ENCODE measurements around the gene TPPP. TPM values are rescaled to one million over a fixed set of nuclear protein-coding genes. Genes with fewer than 3 reads are reported as not detected.

TPPP gene
- total and polyA plus RNA-seq, 9 donors: 3.6 to 14.2 (median 7.0) TPM

DNA sequence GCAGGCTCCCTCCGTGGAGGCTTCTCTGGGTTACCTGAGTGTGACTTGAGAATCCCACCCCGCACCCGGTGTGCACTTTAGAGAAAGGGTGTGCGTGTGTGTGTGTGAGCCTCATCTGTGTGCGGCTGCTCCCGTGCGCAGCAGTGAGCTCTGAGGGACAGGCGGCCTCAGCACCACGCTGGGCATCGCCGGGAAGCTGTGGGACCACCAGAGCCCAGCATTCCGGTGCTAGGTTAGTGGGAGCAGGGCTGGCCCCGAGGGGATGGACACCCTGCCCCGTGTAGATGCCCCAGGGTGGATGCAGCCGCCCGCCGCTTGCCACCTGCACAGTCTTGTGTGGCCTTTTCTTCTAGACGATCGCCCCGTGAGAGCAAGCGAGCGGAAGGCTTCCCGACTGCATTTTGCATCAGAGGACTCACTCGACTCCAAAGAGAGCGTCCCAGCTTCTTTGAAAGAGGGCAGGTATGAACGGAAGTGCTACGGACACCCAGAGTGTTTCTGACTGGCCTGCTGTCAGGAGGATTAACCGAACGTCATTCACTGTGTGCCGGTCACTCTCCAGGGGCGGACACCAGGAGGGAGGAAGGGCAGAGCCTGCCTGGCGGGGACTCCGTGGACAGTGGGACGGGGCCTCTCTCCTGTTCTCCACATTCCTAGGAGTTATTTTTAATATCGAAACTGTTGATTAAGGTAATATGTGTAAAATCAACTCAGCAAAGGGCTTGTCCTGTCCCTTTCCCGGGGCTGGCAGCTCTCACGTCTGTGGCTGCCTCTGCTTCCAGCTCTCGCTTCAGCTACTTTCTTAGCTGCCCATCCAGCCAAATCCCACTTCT lies 68.8 kb downstream of the TPPP start:
- Histone ChIP-seq H3K9me3 (replicated peaks; ENCODE audit: control insufficient read depth, low read depth, low read length) (no peaks in the 10 kb centered on the region), H3K4me3 (ENCODE audit: low read length) (no peak overlapping the region), H3K27me3 (ENCODE audit: control insufficient read depth, insufficient read depth, low read length) (no peaks in the 10 kb centered on the region), H3K27ac (ENCODE audit: low read length) (no peak overlapping the region), H3K4me1 (ENCODE audit: control insufficient read depth, insufficient read depth, low read length) (no peaks in the 10 kb centered on the region), H3K36me3 (ENCODE audit: control insufficient read depth, insufficient read depth, low read length) (peaks cover 52% of the 10 kb centered on the region)
- DNase-seq: no peak
- WGBS (ENCODE audit: insufficient coverage): 88% methylated on average over 35 of the region's 38 CpGs

DNA sequence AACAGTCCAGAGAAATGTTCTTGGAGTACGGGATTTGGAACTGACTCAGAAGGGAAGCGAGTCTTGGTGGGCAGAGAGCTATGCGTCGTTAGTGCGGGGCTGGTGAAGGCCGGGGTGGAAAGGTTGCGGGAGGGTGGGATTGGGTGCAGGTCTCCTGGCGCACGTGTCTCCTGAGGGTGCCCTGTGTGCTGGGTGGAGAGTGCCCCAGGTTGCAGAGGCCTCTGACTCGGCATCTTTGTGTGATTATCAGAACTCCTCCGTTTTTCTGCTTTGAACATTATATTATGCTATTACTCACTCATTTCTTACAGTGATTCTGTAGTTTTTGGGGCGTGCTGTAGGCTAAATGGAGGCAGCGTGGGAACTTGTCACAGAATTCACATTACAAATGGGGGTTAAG lies 69.6 kb downstream of the TPPP start:
- Histone ChIP-seq H3K27ac (ENCODE audit: low read length) (no peak overlapping the region), H3K4me3 (ENCODE audit: low read length) (no peak overlapping the region), H3K9me3 (replicated peaks; ENCODE audit: control insufficient read depth, low read depth, low read length) (no peaks in the 10 kb centered on the region), H3K36me3 (ENCODE audit: control insufficient read depth, insufficient read depth, low read length) (peaks cover 56% of the 10 kb centered on the region), H3K27me3 (ENCODE audit: control insufficient read depth, insufficient read depth, low read length) (no peaks in the 10 kb centered on the region), H3K4me1 (ENCODE audit: control insufficient read depth, insufficient read depth, low read length) (no peaks in the 10 kb centered on the region)
- no peak for DNase-seq
- WGBS (ENCODE audit: insufficient coverage): 88% methylated on average over 4 of the region's 13 CpGs

DNA sequence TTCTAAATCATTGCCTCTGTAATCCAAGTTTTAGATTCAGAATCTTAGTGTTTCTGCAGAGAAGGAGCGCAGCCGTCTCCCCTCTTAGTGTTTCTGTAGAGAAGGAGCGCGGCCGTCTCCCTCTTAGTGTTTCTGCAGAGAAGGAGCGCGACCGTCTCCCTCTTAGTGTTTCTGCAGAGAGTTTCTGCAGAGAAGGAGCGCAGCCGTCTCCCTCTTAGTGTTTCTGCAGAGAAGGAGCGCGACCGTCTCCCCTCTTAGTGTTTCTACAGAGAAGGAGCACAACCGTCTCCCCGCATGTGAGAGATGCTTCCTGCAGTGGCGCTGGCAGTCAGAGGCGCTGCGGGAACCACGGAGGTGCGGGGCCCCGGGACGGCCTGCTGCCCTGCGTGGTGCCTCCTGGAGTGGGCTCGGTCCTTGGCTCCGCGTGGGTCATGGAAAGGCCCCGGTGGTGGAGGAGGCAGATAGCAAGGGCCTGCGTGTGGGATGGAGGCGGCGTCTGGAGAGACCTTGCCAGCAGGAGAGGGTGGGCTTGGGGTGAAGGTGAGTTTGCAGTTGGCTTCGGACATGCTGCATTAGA lies 70.1 kb downstream of the TPPP start:
- no peak overlapping the region for H3K4me3 ChIP-seq (ENCODE audit: low read length)
- 94% methylated on average over 26 of the region's 31 CpGs for WGBS (ENCODE audit: insufficient coverage)
- H3K36me3 ChIP-seq (ENCODE audit: control insufficient read depth, insufficient read depth, low read length): peaks cover 53% of the 10 kb centered on the region
- H3K9me3 ChIP-seq (replicated peaks; ENCODE audit: control insufficient read depth, low read depth, low read length): no peaks in the 10 kb centered on the region
- no peaks in the 10 kb centered on the region for H3K27me3 ChIP-seq (ENCODE audit: control insufficient read depth, insufficient read depth, low read length)
- DNase-seq: no peak
- H3K4me1 ChIP-seq (ENCODE audit: control insufficient read depth, insufficient read depth, low read length): no peaks in the 10 kb centered on the region
- H3K27ac ChIP-seq (ENCODE audit: low read length): no peak overlapping the region

DNA sequence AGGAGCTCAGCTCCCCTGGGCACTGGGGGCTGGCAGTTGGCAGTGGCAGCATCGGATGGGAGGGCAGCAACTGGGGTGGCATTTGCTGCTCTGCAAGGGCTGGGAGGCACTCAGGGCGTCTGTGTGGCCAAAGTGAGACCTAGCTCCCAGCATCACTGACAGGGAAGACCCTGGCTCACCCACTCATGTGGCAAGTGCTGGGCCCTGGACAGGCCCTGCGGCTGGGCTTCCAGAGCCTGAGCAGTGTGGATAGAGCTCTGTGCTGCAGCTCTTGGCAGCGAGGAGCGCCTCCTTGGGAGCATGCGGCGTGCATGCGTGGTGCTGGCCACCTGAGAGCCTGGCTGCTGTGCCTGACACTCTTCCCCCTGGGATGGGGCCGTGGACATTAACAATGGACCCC lies 70.8 kb downstream of the TPPP start:
- Histone ChIP-seq H3K9me3 (replicated peaks; ENCODE audit: control insufficient read depth, low read depth, low read length) (no peaks in the 10 kb centered on the region), H3K36me3 (ENCODE audit: control insufficient read depth, insufficient read depth, low read length) (peaks cover 50% of the 10 kb centered on the region), H3K27ac (ENCODE audit: low read length) (no peak overlapping the region), H3K4me1 (ENCODE audit: control insufficient read depth, insufficient read depth, low read length) (no peaks in the 10 kb centered on the region), H3K27me3 (ENCODE audit: control insufficient read depth, insufficient read depth, low read length) (no peaks in the 10 kb centered on the region), H3K4me3 (ENCODE audit: low read length) (no peak overlapping the region)
- DNase-seq: no peak
- 93% methylated on average over 6 of the region's 9 CpGs for WGBS (ENCODE audit: insufficient coverage)

DNA sequence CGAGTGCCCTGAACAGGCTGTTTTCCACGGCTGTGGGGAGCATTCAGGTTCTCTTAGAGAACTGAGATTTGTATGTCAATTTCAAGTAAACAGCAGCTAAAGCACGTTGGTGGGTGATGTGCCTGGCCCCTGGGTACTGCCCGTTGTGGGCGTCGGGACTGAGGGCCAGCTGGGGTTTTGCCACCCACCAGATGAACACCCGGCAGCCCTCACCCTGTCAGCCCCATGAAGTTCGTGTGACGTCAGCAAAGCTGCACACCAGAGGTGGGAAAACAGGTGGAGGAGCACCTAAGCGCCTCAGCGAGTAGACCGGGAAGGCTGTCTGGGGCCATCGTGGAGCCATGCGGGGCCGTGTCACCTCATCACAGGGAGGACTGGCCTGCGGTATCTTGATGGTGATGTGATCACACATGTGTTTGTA lies 71.8 kb downstream of the TPPP start:
- Histone ChIP-seq H3K36me3 (ENCODE audit: control insufficient read depth, insufficient read depth, low read length) (peaks cover 49% of the 10 kb centered on the region), H3K4me3 (ENCODE audit: low read length) (no peak overlapping the region), H3K9me3 (replicated peaks; ENCODE audit: control insufficient read depth, low read depth, low read length) (no peaks in the 10 kb centered on the region), H3K4me1 (ENCODE audit: control insufficient read depth, insufficient read depth, low read length) (no peaks in the 10 kb centered on the region), H3K27ac (ENCODE audit: low read length) (no peak overlapping the region), H3K27me3 (ENCODE audit: control insufficient read depth, insufficient read depth, low read length) (no peaks in the 10 kb centered on the region)
- WGBS (ENCODE audit: insufficient coverage): 97% methylated on average over 10 of the region's 16 CpGs
- DNase-seq: no peak

DNA sequence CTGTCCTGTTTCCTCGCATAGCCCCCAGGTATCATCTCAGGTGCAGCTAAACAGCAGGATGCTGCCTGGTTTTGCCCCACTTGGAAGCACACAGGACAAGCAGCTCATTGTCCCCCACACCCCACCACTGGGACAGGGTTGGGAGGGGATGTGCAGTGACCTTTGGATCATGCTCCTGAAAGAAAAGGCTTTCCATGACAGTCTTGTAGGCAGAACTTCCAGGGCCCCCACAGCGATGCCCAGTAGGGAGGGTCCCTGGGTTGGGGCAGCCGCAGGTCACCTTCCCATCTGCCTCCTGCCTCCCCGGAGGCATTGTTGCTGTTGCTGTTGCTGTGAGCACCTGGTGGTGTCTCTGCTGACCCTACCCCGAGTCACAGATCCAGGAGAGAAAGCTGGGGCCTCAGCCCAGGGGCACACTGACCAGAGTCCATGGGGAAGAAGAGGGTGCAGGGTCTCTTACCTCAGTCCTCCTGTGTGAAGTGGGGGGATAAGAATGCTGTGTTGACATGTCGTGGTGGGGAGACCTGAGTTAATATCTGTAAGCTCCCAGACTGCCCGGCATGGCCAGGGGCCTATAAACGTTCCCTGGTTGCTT lies 72.5 kb downstream of the TPPP start:
- 97% methylated on average over 5 of the region's 8 CpGs for WGBS (ENCODE audit: insufficient coverage)
- H3K4me1 ChIP-seq (ENCODE audit: control insufficient read depth, insufficient read depth, low read length): no peaks in the 10 kb centered on the region

DNA sequence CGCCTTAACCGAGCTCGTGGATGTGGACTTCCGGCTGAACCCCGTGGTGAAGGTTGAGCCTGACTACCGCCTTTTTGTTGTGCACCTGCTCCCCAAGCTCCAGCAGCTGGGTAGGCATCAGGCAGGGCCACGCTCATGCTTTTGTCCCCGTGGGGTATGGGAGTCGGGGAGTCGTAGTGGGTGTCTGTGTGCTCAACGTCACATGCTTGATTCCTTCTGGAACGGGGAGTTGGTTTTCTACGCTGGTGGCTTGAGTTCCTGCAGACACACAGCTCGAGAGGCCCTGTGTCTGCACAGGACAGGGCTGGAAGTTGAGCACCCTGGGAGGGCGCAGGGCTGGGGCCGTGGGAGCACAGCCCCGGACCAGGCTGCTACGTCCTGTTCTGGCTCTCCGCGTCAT lies 73.0 kb downstream of the TPPP start:
- DNase-seq: no peak
- Histone ChIP-seq H3K27me3 (ENCODE audit: control insufficient read depth, insufficient read depth, low read length) (no peaks in the 10 kb centered on the region), H3K9me3 (replicated peaks; ENCODE audit: control insufficient read depth, low read depth, low read length) (peaks cover 2% of the 10 kb centered on the region), H3K27ac (ENCODE audit: low read length) (no peak overlapping the region), H3K36me3 (ENCODE audit: control insufficient read depth, insufficient read depth, low read length) (peaks cover 38% of the 10 kb centered on the region), H3K4me3 (ENCODE audit: low read length) (no peak overlapping the region), H3K4me1 (ENCODE audit: control insufficient read depth, insufficient read depth, low read length) (no peaks in the 10 kb centered on the region)
- WGBS (ENCODE audit: insufficient coverage): 94% methylated on average over 20 of the region's 20 CpGs

More for the DNA sequence above, 72.5 kb downstream of the TPPP start:
- Histone ChIP-seq H3K27me3 (ENCODE audit: control insufficient read depth, insufficient read depth, low read length) (no peaks in the 10 kb centered on the region), H3K4me3 (ENCODE audit: low read length) (no peak overlapping the region), H3K27ac (ENCODE audit: low read length) (no peak overlapping the region), H3K9me3 (replicated peaks; ENCODE audit: control insufficient read depth, low read depth, low read length) (no peaks in the 10 kb centered on the region), H3K36me3 (ENCODE audit: control insufficient read depth, insufficient read depth, low read length) (peaks cover 42% of the 10 kb centered on the region)
- no peak for DNase-seq

DNA sequence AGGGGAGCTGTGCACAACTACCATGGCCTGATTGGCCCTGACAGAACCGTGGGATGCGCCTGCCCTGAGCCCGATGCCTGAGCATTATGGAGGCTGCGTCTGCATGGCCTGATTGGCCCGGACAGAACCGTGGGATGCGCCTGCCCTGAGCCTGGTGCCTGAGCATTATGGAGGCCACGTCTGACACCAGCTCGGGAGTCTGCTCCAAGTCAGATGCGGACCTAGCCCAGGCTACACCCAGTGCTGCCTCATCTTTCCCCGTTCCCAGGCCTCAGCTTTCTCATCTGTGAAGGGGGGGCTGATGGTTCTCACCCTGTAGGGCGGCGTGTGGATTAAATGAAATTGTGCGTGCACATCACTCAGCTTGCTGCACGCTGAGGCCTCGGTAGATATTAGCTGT lies 73.7 kb downstream of the TPPP start:
- no peaks in the 10 kb centered on the region for H3K27me3 ChIP-seq (ENCODE audit: control insufficient read depth, insufficient read depth, low read length)
- 87% methylated on average over 13 of the region's 16 CpGs for WGBS (ENCODE audit: insufficient coverage)
- no peak for DNase-seq

DNA sequence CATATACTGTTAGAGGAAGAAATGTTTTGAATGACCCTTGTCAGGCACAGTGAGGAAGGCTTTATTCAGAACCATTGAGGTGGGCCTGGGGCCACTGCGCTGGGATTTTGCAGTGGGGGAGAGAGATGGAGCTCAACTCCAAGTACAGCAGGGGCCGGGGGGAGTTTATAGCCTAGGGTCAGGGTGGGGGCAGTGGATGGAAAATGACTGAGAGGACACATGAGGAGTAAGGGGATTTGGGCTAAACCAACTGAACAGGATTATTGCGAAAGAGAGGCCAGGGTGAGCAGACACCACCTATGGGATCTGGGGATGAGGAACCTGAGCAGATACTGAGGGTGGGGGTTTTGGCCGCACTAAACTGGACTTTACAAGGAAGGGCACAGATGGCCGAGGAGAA lies 74.7 kb downstream of the TPPP start:
- Histone ChIP-seq H3K27ac (ENCODE audit: low read length) (no peak overlapping the region), H3K4me1 (ENCODE audit: control insufficient read depth, insufficient read depth, low read length) (no peaks in the 10 kb centered on the region), H3K27me3 (ENCODE audit: control insufficient read depth, insufficient read depth, low read length) (no peaks in the 10 kb centered on the region), H3K36me3 (ENCODE audit: control insufficient read depth, insufficient read depth, low read length) (peaks cover 34% of the 10 kb centered on the region), H3K9me3 (replicated peaks; ENCODE audit: control insufficient read depth, low read depth, low read length) (peaks cover 2% of the 10 kb centered on the region), H3K4me3 (ENCODE audit: low read length) (no peak overlapping the region)
- DNase-seq: no peak
- 62% methylated on average over 3 of the region's 5 CpGs for WGBS (ENCODE audit: insufficient coverage)

More for the DNA sequence above, 73.7 kb downstream of the TPPP start:
- Histone ChIP-seq H3K36me3 (ENCODE audit: control insufficient read depth, insufficient read depth, low read length) (peaks cover 34% of the 10 kb centered on the region), H3K9me3 (replicated peaks; ENCODE audit: control insufficient read depth, low read depth, low read length) (peaks cover 2% of the 10 kb centered on the region), H3K27ac (ENCODE audit: low read length) (no peak overlapping the region), H3K4me1 (ENCODE audit: control insufficient read depth, insufficient read depth, low read length) (no peaks in the 10 kb centered on the region), H3K4me3 (ENCODE audit: low read length) (no peak overlapping the region)

DNA sequence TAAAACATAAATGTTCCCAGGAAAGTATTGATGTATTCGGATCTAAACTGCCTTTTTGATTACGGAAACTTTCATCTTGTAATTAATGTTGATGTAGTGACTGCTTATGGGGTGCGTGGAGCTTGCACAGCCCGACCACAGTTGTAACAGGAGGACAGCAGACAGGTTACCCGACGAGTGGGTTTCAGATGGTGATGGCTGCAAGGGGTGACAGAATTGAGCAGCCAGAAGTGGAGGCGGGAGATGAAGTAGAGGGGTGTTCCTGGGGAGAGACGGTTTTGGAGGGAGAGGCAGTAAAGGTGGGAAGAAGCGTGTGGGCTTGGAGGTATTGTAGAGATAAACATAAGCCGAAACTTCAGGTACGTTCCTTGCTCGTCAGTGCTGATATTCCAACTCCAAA lies 75.3 kb downstream of the TPPP start:
- Histone ChIP-seq H3K4me3 (ENCODE audit: low read length) (no peak overlapping the region), H3K9me3 (replicated peaks; ENCODE audit: control insufficient read depth, low read depth, low read length) (peaks cover 4% of the 10 kb centered on the region), H3K36me3 (ENCODE audit: control insufficient read depth, insufficient read depth, low read length) (peaks cover 34% of the 10 kb centered on the region), H3K27ac (ENCODE audit: low read length) (no peak overlapping the region), H3K4me1 (ENCODE audit: control insufficient read depth, insufficient read depth, low read length) (peaks cover 3% of the 10 kb centered on the region), H3K27me3 (ENCODE audit: control insufficient read depth, insufficient read depth, low read length) (no peaks in the 10 kb centered on the region)
- DNase-seq: no peak
- WGBS (ENCODE audit: insufficient coverage): 88% methylated on average over 12 of the region's 12 CpGs

Measured in muscle of leg (tissue), 11 donors.